K562 (cell line): ENCODE data around the gene PLAC1.

Source experiments
- FOXA1 ChIP-seq: fragments of 450-650 bp; IDR thresholded peaks from 2 replicates; pipeline ENCODE4 v1.6.1; 2016; ENCODE audit warnings: mild to moderate bottlenecking, borderline replicate concordance
- POLR2AphosphoS5 ChIP-seq: IDR thresholded peaks from 2 replicates; pipeline ENCODE4 v1.6.1; 2011; ENCODE audit warnings: mild to moderate bottlenecking, low read depth, low read length, moderate library complexity; ENCODE audit not compliant: control insufficient read depth, insufficient read depth
- ZKSCAN1 ChIP-seq: fragments of 150-350 bp; IDR thresholded peaks from 2 replicates; pipeline ENCODE4 v1.6.1; 2016; ENCODE audit warnings: low read depth, low read length
- ZNF347 ChIP-seq: fragments of 450-650 bp; formaldehyde crosslinking; IDR thresholded peaks from 2 replicates; pipeline ENCODE4 v1.4.0; 2020; ENCODE audit warnings: low read depth, mild to moderate bottlenecking, moderate library complexity
- ZNF507 ChIP-seq: conservative IDR thresholded peaks from 2 replicates; pipeline ENCODE4 v1.6.1; 2017; ENCODE audit warnings: missing genetic modification characterization, missing compliant biosample characterization

DNA sequence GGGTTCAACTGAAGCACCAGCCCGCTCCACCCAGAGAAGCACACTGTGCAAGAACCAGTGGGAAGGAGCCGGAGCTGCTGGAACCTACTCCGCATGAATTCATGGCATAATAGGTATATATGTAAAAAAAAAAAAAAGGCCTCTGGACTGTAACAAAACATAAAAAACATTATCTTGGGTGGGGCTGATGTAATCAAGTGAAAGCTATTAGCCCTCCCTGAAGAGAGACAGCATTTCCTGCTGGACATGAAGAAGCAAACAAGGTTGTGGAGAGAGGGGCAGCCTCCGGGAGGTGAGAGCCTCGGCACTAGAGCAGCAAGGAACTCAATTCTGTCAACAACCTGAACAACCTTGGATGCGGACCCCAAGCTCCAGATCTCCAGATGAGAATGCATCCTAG lies 50.7 kb downstream of the PLAC1 start:
- no peak for TF ChIP-seq FOXA1
- TF ChIP-seq ZKSCAN1: no peak
- no peak for TF ChIP-seq POLR2AphosphoS5
- TF ChIP-seq ZNF507 (tag): no peak
- TF ChIP-seq ZNF347 (CRISPR knock-in tag): no peak
